ENCODE results near the gene TAS2R40.

Gene TAS2R40

DNA sequence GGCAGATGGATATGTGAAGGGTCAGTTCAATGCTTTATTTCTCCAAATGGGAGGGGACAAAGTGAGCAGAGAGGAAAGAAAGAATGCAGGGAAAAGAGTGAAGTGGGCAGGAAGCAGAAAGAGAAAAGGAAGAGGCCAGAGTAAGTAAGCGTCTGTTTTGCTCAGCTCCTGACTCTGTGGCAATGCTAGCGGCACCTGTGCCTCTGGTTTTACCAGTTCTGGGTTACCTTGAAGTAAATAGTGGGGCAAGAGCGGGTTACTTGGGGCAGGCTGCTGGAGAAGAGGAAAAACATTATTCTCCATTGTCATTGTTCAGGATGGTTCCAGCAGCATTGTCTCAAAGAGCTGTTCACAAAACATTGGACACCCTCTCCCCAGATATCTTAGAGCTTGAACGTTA, 1.9 kb downstream of the TAS2R40 start:
- H3K4me3 ChIP-seq (ENCODE audit: low read depth, low read length), result no peak overlapping the region
- H3K9me3 ChIP-seq (ENCODE audit: control insufficient read depth, insufficient read depth, low read depth, low read length), result no peaks in the 10 kb centered on the region
- H3K4me1 ChIP-seq (ENCODE audit: control insufficient read depth, insufficient read depth, low read length), result no peaks in the 10 kb centered on the region
- H3K9ac ChIP-seq (ENCODE audit: low read length), result no peak overlapping the region
- no peak overlapping the region for H3K27ac ChIP-seq (ENCODE audit: low read depth, low read length)
- no peaks in the 10 kb centered on the region for H3K36me3 ChIP-seq (ENCODE audit: control insufficient read depth, insufficient read depth, low read length)
- H3K27me3 ChIP-seq (ENCODE audit: control insufficient read depth, insufficient read depth, low read length), result peaks cover 7% of the 10 kb centered on the region

DNA sequence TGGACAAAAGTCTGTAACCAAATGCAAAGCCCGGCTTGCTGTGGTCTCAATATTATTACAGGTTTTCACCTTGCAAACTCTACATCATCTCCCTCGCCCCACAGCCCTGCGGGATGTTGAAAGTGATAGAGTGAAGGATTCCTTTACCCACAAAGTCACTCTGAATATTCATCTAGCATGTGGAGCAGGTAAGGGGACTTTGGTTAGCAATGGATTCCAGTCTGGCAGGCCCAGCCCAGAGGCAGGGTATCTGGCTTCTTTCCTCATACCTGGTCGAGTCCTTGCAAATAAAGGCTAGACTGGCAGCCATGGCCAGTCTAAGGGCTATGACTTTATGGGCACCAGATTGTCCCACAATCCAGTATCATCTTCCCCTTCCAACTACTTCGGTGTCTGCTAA, 3.2 kb downstream of the TAS2R40 start:
- H3K4me1 ChIP-seq (ENCODE audit: control insufficient read depth, insufficient read depth, low read length), result peaks cover 8% of the 10 kb centered on the region
- H3K36me3 ChIP-seq (ENCODE audit: control insufficient read depth, insufficient read depth, low read length), result no peaks in the 10 kb centered on the region
- H3K4me3 ChIP-seq (ENCODE audit: low read depth, low read length), result no peak overlapping the region
- no peak overlapping the region for H3K9ac ChIP-seq (ENCODE audit: low read length)
- no peaks in the 10 kb centered on the region for H3K9me3 ChIP-seq (ENCODE audit: control insufficient read depth, insufficient read depth, low read depth, low read length)
- H3K27ac ChIP-seq (ENCODE audit: low read depth, low read length), result no peak overlapping the region
- H3K27me3 ChIP-seq (ENCODE audit: control insufficient read depth, insufficient read depth, low read length), result peaks cover 7% of the 10 kb centered on the region

GRCh38 chr7:143227806-143228205, 6.0 kb downstream of the TAS2R40 start:
- H3K27ac ChIP-seq (ENCODE audit: low read depth, low read length), result no peak overlapping the region
- no peaks in the 10 kb centered on the region; the same call in 1 of the 2 replicates for H3K9me3 ChIP-seq (ENCODE audit: control insufficient read depth, insufficient read depth, low read depth, low read length)
- H3K4me1 ChIP-seq (ENCODE audit: control insufficient read depth, insufficient read depth, low read length), result peaks cover 8% of the 10 kb centered on the region
- no peak overlapping the region for H3K4me3 ChIP-seq (ENCODE audit: low read depth, low read length)
- no peaks in the 10 kb centered on the region for H3K36me3 ChIP-seq (ENCODE audit: control insufficient read depth, insufficient read depth, low read length)
- H3K9ac ChIP-seq (ENCODE audit: low read length), result no peak overlapping the region
- peaks cover 2% of the 10 kb centered on the region; the same call in 1 of the 2 replicates for H3K27me3 ChIP-seq (ENCODE audit: control insufficient read depth, insufficient read depth, low read length)

- no peaks in the 10 kb centered on the region; the same call in 1 of the 2 replicates for H3K9me3 ChIP-seq (ENCODE audit: control insufficient read depth, insufficient read depth, low read depth, low read length)
- no peaks in the 10 kb centered on the region for H3K36me3 ChIP-seq (ENCODE audit: control insufficient read depth, insufficient read depth, low read length)
- H3K27me3 ChIP-seq (ENCODE audit: control insufficient read depth, insufficient read depth, low read length), result peaks cover 1% of the 10 kb centered on the region; the same call in 1 of the 2 replicates
- peaks cover 8% of the 10 kb centered on the region for H3K4me1 ChIP-seq (ENCODE audit: control insufficient read depth, insufficient read depth, low read length)
- H3K4me3 ChIP-seq (ENCODE audit: low read depth, low read length), result no peak overlapping the region
- no peak overlapping the region for H3K9ac ChIP-seq (ENCODE audit: low read length)
- H3K27ac ChIP-seq (ENCODE audit: low read depth, low read length), result no peak overlapping the region
Observed at GRCh38 chr7:143229054-143229790, 7.4 kb downstream of the TAS2R40 start.

- Histone ChIP-seq H3K4me1 (ENCODE audit: control insufficient read depth, insufficient read depth, low read length) (peaks cover 8% of the 10 kb centered on the region), H3K9ac (ENCODE audit: low read length) (no peak overlapping the region), H3K36me3 (ENCODE audit: control insufficient read depth, insufficient read depth, low read length) (no peaks in the 10 kb centered on the region), H3K27me3 (ENCODE audit: control insufficient read depth, insufficient read depth, low read length) (no peaks in the 10 kb centered on the region), H3K9me3 (ENCODE audit: control insufficient read depth, insufficient read depth, low read depth, low read length) (no peaks in the 10 kb centered on the region; the same call in 1 of the 2 replicates), H3K4me3 (ENCODE audit: low read depth, low read length) (no peak overlapping the region), H3K27ac (ENCODE audit: low read depth, low read length) (no peak overlapping the region)
Observed at GRCh38 chr7:143230602-143231457, 9.0 kb downstream of the TAS2R40 start.

DNA sequence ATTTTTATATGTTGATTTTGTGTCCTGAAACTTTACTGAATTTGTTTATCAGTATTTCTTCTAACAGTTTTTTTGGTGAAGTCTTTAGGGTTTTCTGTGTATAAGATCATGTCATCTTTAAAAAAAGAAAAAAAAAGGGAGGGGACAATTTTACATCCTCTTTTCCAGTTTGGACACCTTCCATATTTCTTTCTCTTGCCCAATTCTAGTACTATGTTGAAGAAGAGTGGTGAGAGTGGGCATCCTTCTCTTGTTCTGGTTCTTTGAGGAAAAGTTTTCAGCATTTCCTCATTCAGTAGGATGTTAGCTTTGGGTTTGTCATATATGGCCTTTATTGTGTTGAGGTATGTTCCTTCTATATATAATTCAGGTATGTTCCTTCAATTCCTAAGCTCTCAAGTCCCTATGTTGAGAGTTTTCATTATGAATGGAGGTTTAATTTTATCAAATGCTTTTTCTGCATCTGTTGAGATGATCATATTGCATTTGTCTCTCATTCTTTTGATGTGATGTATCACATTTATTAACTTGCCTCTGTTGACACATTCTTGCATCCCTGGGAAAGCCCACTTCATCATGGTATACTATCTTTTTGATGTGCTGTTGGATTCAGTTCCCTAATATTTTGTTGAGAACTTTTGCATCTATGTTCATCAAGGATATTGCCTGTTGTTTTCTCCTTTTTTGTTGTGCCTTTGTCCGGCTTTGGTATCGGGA, 12.1 kb downstream of the TAS2R40 start:
- no peaks in the 10 kb centered on the region for H3K27me3 ChIP-seq (ENCODE audit: control insufficient read depth, insufficient read depth, low read length)
- H3K4me3 ChIP-seq (ENCODE audit: low read depth, low read length), result no peak overlapping the region
- H3K9me3 ChIP-seq (ENCODE audit: control insufficient read depth, insufficient read depth, low read depth, low read length), result peaks cover 6% of the 10 kb centered on the region
- no peaks in the 10 kb centered on the region for H3K36me3 ChIP-seq (ENCODE audit: control insufficient read depth, insufficient read depth, low read length)
- H3K27ac ChIP-seq (ENCODE audit: low read depth, low read length), result no peak overlapping the region
- no peak overlapping the region for H3K9ac ChIP-seq (ENCODE audit: low read length)
- H3K4me1 ChIP-seq (ENCODE audit: control insufficient read depth, insufficient read depth, low read length), result peaks cover 8% of the 10 kb centered on the region

- Histone ChIP-seq H3K27ac (ENCODE audit: low read depth, low read length) (no peak overlapping the region), H3K9ac (ENCODE audit: low read length) (no peak overlapping the region), H3K9me3 (ENCODE audit: control insufficient read depth, insufficient read depth, low read depth, low read length) (peaks cover 6% of the 10 kb centered on the region), H3K4me3 (ENCODE audit: low read depth, low read length) (no peak overlapping the region), H3K27me3 (ENCODE audit: control insufficient read depth, insufficient read depth, low read length) (no peaks in the 10 kb centered on the region), H3K36me3 (ENCODE audit: control insufficient read depth, insufficient read depth, low read length) (no peaks in the 10 kb centered on the region), H3K4me1 (ENCODE audit: control insufficient read depth, insufficient read depth, low read length) (peaks cover 3% of the 10 kb centered on the region)
Observed at GRCh38 chr7:143234533-143234875, 12.7 kb downstream of the TAS2R40 start.

GRCh38 chr7:143235561-143235960, 13.7 kb downstream of the TAS2R40 start:
- H3K4me1 ChIP-seq (ENCODE audit: control insufficient read depth, insufficient read depth, low read length), result no peaks in the 10 kb centered on the region
- no peaks in the 10 kb centered on the region for H3K36me3 ChIP-seq (ENCODE audit: control insufficient read depth, insufficient read depth, low read length)
- H3K9me3 ChIP-seq (ENCODE audit: control insufficient read depth, insufficient read depth, low read depth, low read length), result peaks cover 6% of the 10 kb centered on the region
- no peak overlapping the region for H3K9ac ChIP-seq (ENCODE audit: low read length)
- no peak overlapping the region for H3K27ac ChIP-seq (ENCODE audit: low read depth, low read length)
- H3K4me3 ChIP-seq (ENCODE audit: low read depth, low read length), result no peak overlapping the region
- H3K27me3 ChIP-seq (ENCODE audit: control insufficient read depth, insufficient read depth, low read length), result no peaks in the 10 kb centered on the region

- Histone ChIP-seq H3K9me3 (ENCODE audit: control insufficient read depth, insufficient read depth, low read depth, low read length) (peaks cover 6% of the 10 kb centered on the region; the same call in 1 of the 2 replicates), H3K9ac (ENCODE audit: low read length) (no peak overlapping the region), H3K27me3 (ENCODE audit: control insufficient read depth, insufficient read depth, low read length) (0 out of 2 replicates have a peak, but pooled peaks cover 2% of the 10 kb centered on the region), H3K4me1 (ENCODE audit: control insufficient read depth, insufficient read depth, low read length) (no peaks in the 10 kb centered on the region), H3K4me3 (ENCODE audit: low read depth, low read length) (no peak overlapping the region), H3K27ac (ENCODE audit: low read depth, low read length) (no peak overlapping the region), H3K36me3 (ENCODE audit: control insufficient read depth, insufficient read depth, low read length) (no peaks in the 10 kb centered on the region)
Observed at GRCh38 chr7:143236408-143236990, 14.7 kb downstream of the TAS2R40 start.

- 0 out of 2 replicates have a peak, but pooled peaks cover 4% of the 10 kb centered on the region for H3K27me3 ChIP-seq (ENCODE audit: control insufficient read depth, insufficient read depth, low read length)
- H3K4me1 ChIP-seq (ENCODE audit: control insufficient read depth, insufficient read depth, low read length), result no peaks in the 10 kb centered on the region
- H3K9me3 ChIP-seq (ENCODE audit: control insufficient read depth, insufficient read depth, low read depth, low read length), result peaks cover 6% of the 10 kb centered on the region; the same call in 1 of the 2 replicates
- no peak overlapping the region for H3K4me3 ChIP-seq (ENCODE audit: low read depth, low read length)
- no peak overlapping the region for H3K27ac ChIP-seq (ENCODE audit: low read depth, low read length)
- no peak overlapping the region for H3K9ac ChIP-seq (ENCODE audit: low read length)
- H3K36me3 ChIP-seq (ENCODE audit: control insufficient read depth, insufficient read depth, low read length), result no peaks in the 10 kb centered on the region
Observed at GRCh38 chr7:143237366-143237765, 15.5 kb downstream of the TAS2R40 start.

Data from HUES6 (cell line).